Measurements from ENCODE around the gene AGAP1. TPM values are rescaled to one million over a fixed set of nuclear protein-coding genes. Genes with fewer than 3 reads are reported as not detected.

Gene AGAP1
- total RNA-seq, 6 experiments from 2014 or later, result 14.1 to 16.0 (median 15.1) TPM

DNA sequence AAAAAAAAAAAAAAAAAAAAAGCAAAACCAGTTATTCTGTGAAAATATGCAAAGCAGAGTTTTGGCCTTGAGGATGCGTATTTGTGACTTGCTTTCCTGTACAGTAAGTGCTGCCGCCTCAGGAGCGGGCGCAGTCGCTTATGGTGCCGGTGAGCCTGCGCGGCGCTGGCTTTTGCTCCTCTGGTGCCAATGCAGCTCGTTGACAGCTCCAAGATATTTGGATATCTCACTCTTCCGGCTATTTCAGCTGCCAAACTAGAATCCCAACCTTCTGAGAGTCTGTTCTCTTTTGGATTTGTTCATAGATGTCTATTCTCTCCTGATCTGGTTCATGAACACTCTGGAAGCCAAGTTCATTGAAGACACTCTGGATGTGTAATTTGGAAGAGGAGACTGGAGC lies 184.1 kb downstream of the AGAP1 start:
- TF ChIP-seq, protein P1, sequence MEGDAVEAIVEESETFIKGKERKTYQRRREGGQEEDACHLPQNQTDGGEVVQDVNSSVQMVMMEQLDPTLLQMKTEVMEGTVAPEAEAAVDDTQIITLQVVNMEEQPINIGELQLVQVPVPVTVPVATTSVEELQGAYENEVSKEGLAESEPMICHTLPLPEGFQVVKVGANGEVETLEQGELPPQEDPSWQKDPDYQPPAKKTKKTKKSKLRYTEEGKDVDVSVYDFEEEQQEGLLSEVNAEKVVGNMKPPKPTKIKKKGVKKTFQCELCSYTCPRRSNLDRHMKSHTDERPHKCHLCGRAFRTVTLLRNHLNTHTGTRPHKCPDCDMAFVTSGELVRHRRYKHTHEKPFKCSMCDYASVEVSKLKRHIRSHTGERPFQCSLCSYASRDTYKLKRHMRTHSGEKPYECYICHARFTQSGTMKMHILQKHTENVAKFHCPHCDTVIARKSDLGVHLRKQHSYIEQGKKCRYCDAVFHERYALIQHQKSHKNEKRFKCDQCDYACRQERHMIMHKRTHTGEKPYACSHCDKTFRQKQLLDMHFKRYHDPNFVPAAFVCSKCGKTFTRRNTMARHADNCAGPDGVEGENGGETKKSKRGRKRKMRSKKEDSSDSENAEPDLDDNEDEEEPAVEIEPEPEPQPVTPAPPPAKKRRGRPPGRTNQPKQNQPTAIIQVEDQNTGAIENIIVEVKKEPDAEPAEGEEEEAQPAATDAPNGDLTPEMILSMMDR (IDR thresholded peaks at IDR 0.05), result no peak
- H3K9me3 Mint-ChIP-seq, result no peaks in the 10 kb centered on the region
- no peak overlapping the region for H3K27ac Mint-ChIP-seq
- DNase-seq, result no peak
- H3K27me3 Mint-ChIP-seq (ENCODE audit: insufficient read depth), result no peaks in the 10 kb centered on the region
- H3K4me1 Mint-ChIP-seq (ENCODE audit: low read depth), result peaks cover 23% of the 10 kb centered on the region
- H3K4me3 Mint-ChIP-seq, result no peak overlapping the region
- no peaks in the 10 kb centered on the region for H3K36me3 Mint-ChIP-seq (ENCODE audit: low read depth)

DNA sequence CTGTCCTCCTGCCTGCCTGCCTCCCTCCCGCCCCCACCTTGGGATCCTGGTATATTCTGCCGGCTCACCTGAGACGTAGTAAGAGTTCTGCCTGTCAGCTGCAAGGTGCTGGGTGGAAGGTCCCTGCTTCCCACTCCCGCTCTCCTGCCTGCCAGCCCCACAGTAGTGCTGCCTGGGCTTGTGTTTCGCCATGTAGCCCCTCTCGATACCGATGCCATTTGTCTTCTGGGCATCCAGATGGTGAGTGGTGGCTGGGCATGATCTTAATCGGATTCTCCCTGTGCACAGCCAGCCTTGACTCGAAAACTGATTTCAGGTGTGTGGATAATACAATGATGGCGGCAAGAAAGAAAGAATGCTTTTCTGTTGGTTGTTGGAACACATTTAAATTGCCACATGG lies 184.9 kb downstream of the AGAP1 start:
- DNase-seq, result no peak
- Mint-ChIP-seq H3K4me1 (ENCODE audit: low read depth) (peaks cover 23% of the 10 kb centered on the region), H3K36me3 (ENCODE audit: low read depth) (no peaks in the 10 kb centered on the region), H3K27ac (no peak overlapping the region), H3K27me3 (ENCODE audit: insufficient read depth) (no peaks in the 10 kb centered on the region), H3K4me3 (no peak overlapping the region), H3K9me3 (no peaks in the 10 kb centered on the region)
- TF ChIP-seq, protein P1 (IDR thresholded peaks at IDR 0.05), result no peak

DNA sequence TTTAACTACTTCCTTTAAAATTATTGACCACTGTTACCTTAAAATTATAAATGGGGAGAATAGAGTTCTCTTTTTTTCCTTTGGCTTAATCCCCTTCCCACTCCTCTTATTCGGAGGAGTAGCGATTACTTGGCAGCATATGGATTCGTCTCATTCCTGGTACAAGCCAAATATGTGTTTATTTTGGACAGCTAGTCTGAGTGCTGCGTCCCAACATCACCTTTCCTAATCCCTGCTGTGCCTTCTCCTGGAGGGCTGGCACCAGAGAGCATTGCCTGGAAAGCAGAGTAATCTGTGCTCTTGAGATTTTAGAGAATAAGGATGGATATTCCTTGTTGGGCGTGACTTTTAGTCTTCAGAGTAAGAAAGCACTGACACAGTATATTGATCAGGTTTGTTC lies 185.6 kb downstream of the AGAP1 start:
- no peaks in the 10 kb centered on the region for H3K36me3 Mint-ChIP-seq (ENCODE audit: low read depth)
- H3K4me1 Mint-ChIP-seq (ENCODE audit: low read depth), result peaks cover 23% of the 10 kb centered on the region
- TF ChIP-seq, protein P1 (IDR thresholded peaks at IDR 0.05), result no peak
- no peak for DNase-seq
- no peaks in the 10 kb centered on the region for H3K27me3 Mint-ChIP-seq (ENCODE audit: insufficient read depth)
- H3K27ac Mint-ChIP-seq, result no peak overlapping the region
- H3K4me3 Mint-ChIP-seq, result no peak overlapping the region
- no peaks in the 10 kb centered on the region for H3K9me3 Mint-ChIP-seq

DNA sequence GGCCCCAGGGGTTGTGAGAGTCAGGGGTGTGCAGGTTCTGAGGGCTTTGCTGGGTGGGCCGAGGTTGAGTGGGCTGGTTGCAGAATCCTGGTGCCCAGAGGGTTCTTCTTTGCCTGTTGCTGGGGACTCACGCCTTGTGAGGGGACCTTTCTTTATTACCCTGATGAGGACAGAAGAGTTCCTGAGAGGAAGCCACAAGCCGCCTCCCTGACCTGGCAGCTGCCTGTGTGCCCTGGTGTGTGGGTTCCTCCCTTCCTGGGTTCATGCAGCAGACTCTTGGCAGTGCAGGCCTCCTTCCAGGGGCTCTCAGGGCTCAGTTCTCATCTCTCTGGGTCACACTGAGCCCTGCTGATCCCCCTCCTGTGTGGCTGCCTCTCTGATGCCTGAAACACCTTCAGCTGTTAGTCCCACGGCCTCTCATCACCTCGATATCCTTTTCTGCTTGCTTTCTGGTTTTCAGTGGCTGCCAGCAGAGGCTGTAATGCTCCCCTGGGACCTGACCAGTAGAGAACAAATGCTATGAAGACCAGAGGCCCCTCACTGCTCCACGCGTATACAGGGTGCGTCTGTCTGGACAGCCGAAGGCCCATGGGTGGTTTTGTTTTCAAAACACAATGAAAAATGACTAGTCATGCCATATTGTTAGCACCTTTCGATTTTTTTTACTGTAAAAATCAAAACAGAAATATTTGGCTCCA lies 191.3 kb downstream of the AGAP1 start:
- Mint-ChIP-seq H3K4me3 (no peak overlapping the region), H3K36me3 (ENCODE audit: low read depth) (no peaks in the 10 kb centered on the region; the same call in 1 of the 2 replicates), H3K27ac (no peak overlapping the region)

DNA sequence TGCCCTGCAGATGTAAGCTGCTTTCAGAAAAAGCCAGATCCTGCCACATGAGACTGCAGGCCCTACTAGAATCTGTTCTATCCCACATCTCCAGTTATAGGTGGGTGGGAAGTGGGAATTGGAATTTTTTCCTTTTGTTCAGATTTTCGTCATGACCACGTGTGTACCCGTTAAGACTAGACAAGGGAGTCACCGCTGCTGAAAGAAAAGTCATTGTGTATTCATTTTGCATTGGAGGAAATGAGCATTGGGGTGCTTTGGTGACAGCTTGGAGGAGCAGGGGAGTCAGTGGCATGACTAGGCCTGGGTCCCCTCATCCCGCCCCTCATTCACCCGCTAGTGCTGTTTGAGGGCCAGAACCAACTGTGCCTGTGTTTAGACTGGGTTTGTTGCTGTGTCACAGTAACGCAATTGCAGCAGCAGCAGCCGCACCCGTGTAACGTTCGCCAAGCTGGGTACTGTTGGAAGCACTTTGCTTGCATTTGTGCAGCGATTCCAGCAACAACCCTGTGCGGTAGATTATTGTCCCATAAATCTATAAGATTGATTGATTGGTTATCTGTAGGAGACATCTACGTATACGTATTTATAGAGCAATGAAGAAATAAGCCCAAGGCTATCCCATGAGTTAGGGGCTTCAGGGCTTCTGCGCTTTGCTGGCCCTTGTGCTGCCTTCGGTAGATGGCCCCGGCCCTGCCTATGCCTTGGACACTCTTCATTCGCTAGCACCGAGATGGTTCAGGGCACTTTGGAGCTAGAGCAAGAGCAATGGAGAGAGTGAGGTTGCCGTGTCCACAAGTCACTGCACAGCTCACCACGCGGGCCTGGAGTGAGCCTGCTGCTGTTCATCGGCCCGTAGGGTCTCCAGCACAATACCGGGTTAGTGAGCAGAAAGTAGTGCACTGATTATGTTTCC lies 194.9 kb downstream of the AGAP1 start:
- TF ChIP-seq, protein P1 (IDR thresholded peaks at IDR 0.05), result no peak
- Mint-ChIP-seq H3K27me3 (ENCODE audit: insufficient read depth) (no peaks in the 10 kb centered on the region; the same call in 1 of the 2 replicates), H3K36me3 (ENCODE audit: low read depth) (no peaks in the 10 kb centered on the region; the same call in 1 of the 2 replicates), H3K4me3 (no peak overlapping the region), H3K27ac (no peak overlapping the region), H3K4me1 (ENCODE audit: low read depth) (no peaks in the 10 kb centered on the region), H3K9me3 (no peaks in the 10 kb centered on the region)
- no peak for DNase-seq

More for the DNA sequence above, 191.3 kb downstream of the AGAP1 start:
- Mint-ChIP-seq H3K4me1 (ENCODE audit: low read depth) (no peaks in the 10 kb centered on the region), H3K27me3 (ENCODE audit: insufficient read depth) (no peaks in the 10 kb centered on the region), H3K9me3 (no peaks in the 10 kb centered on the region)
- no peak for DNase-seq
- TF ChIP-seq, protein P1 (IDR thresholded peaks at IDR 0.05), result no peak

Data from HFFc6 (cell line).